Left renal cortex interstitium (tissue), 4 donors: ENCODE data around the gene GSTCD. TPM values are rescaled to one million over a fixed set of nuclear protein-coding genes. Genes with fewer than 3 reads are reported as not detected.
"Not testable (repeated sequence)": the region's sequence is repeated elsewhere in the genome, so short reads cannot be mapped to it uniquely, and the experiment has no call there.

Source experiments
- DNase-seq, 4 donors: peaks; one replicate each; pipeline ENCODE4 v3.0.0-alpha.2; 2013; ENCODE audit warnings: low read depth in 4 of 4, low spot score in 2 of 4, missing footprints in 1 of 4
- polyA plus RNA-seq, 4 donors: library from polyadenylated mRNA; unstranded; fragments of 120-200 nt; gene quantifications; one replicate each; pipeline ENCODE4 v1.2.1, GENCODE V29; 2013; ENCODE audit not compliant: insufficient read length in 4 of 4

GSTCD gene, protein sequence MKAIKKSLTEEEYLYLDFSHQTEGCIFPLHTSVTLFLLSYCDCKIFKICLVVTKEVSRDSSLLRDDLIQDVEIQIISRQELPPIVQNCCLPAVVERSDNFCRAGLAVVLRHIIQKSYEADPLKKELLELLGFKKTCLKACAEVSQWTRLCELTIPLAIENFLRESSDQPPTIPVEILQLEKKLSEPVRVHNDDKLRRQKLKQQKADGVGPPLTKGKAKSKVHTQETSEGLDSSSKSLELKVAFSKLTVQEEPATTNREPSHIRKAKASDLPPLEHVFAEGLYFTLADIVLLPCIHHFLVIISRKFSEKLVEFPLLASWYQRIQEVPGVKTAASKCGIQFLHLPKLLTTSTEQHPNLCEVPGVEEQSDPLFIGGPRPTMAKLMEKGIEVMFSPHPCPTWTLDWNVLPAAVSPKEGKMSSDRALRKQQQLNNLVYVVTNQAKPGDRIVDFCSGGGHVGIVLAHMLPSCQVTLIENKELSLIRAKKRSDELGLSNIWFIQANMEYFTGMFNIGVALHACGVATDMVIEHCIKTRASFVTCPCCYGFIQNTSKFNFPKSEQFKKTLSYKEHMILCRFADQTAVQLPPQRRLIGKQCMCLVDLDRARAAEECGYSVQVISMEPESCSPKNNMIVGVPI
- polyA plus RNA-seq, result 10 to 100 TPM; 15.3 to 19.9 (median 17.9) TPM

DNA sequence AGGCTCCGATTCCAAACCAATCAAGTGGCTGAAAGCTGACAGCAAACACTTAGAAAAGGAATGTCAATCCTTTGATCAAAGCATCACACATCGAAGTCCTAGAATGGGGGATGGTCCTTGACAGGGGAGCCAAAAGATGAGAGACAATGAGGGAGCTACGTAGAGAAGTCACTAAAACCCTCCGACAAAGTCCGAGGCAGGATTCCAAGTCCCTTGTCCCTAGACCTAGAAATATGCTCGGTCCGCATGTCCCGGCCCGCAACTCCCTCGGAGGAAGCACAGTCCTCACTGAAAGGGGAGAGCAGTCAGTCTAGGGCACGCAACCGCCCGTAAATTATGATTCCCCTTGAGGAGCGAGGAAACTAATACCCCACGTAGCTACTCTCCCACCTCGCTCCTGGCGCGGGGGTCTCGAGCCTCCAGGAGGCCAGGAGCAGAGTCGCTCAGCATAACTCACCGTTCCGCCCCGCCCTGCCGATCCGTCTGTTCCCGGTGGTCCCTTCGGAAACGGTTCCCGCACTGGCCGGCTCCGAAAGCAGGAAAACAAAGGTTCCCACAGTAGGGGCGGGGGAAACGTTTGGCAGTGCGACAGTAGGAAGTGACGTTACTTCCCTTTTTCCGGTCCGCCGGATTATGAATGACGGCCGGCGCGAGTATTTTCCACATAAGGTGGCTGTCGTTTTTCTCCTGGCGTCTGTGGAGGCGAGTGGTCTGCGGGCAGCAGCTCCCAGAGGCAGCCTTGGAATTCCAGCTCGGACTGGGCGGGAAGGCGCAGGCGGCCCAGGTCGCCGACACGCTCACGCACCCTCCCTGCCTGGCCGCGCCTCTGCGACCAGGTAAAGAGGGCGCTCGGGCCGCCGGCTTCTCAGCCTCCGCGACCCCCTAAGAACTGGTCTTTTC lies at the start of gene GSTCD, which contains the start of gene INTS12:
TSS of gene GSTCD (plus strand) at position 604 of the 900 bp plus-strand sequence. CDS start 8,830 bp downstream, outside the sequence.
TSS of gene INTS12 (minus strand) at position 509 of the 900 bp plus-strand sequence. CDS start 8,684 bp downstream, outside the sequence.
- DNase-seq, result peak; percentile 84 to 93 (median 90)

DNA sequence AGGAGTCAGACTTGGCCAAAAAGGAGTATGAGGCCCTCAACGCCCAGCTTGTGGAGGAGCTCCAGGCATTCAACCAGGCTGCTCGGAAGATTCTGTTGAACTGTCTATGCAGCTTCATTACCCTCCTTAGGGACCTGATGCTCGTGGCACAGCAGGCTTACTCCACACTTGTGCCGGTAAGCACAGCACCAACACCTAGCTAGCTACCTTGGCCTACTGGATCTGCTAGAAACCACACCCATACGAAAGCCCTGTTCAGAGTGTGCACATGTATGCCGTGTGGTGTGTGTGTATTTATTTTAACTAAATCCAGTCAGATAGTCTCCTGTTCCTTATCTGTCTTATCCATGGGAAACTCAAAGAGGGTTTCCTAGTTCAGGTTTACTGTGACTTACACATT lies 49.4 kb upstream of the GSTCD start:
- DNase-seq, result no peak

DNA sequence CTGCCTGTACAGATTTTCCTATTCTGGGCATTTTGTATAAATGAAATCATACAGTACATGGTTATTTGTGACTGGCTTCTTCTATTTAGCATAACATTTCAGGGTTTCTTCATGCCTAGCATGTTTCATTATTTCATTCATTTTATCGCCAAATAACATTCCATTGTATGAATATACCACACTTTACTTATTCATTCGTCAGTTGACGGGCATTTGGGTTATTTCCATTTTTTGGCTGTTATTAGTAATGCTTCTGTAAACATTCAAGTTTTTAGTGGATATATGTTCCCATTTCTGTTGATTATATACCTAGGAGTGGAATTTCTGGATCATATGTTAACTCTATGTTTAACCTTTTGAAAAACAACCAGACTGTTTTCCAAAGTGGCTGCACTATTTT lies 47.6 kb upstream of the GSTCD start:
- no peak for DNase-seq

DNA sequence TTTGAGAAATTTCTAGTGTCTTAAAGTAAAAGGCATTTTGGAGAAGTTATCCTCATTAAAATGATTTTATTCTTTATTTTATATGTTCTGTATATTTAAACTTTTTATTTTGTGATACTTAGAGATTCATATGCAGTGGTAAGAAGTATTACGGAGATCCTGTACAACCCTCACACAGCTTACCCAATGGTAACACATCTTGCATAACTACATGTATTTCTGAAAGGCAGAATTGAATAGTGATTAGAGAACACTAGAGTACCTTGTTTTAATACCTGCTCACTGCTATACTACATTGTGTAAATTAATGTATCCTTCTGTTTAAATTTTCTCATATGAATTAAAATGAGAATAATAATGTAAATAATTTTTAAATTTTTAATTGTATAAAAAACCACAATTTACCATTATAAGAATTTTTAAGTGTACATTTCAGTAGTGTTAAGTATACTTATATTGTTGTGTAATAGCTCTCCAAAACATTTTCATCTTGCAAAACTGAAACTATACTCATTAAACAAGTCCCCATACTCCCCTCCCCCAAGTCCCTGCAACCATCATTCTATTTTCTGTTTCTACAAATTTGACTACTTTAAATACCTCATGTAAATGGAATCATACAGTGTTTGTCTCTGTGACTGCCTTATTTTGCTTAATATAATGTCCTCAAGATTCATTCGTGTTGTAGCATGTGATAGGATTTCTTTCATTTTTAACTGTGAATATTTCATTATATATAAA lies 45.5 kb upstream of the GSTCD start:
- no peak for DNase-seq

DNA sequence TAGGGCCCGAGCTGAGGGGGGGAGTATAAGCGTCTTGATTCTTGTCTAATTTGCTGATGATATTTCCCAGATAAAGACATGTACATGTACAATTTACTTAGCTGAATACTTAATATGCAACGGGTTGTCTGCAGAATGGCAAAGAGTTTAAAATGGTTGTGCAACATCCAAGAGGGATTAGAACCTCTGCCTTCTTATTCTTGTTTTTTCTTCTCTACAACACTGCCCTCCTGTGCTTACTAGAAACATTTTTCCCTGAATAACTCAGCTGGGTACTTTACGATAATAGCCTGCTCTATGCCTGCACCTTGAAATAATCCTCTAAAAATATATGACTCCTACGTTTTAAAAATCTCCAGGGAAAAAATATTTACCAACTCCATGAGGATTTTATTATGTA lies 41.9 kb upstream of the GSTCD start:
- no peak for DNase-seq

DNA sequence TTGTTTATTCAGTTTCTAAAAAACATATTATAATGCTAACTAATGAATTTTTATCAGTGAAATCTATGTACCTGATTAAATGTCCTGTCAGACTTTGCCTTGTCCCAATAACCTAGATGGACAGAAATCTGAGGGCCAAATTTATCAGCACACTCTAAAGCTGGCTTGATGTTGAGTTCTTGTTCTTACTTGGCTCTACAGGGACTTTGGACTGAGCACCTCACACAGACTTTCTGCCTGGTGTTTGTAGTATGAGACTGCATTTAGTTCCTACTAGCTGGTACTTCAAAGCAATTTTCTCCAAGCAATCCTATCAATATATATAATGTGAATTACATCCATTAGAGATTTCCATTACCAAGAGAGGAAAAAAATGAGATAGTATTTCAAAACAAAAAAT lies 37.9 kb upstream of the GSTCD start:
- no peak for DNase-seq

DNA sequence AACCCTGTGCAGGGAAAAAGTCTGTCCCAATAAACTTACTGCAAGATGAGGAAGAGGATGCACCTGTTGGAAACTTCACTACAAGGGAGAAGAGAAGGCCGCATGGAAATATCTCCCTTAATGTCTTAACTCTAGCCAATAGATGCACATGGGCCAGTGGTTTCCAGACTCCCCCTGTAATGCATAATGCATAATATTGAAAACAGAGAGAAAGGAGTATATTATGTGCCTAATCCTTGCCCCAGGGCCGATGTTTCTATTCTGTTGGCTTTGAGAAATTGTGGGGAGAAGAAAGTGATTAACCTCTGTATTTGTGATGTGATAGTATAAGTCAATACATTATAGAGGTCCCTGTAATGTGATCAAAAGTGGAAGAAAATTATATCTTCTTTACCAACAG lies 37.3 kb upstream of the GSTCD start:
- DNase-seq, result no peak

DNA sequence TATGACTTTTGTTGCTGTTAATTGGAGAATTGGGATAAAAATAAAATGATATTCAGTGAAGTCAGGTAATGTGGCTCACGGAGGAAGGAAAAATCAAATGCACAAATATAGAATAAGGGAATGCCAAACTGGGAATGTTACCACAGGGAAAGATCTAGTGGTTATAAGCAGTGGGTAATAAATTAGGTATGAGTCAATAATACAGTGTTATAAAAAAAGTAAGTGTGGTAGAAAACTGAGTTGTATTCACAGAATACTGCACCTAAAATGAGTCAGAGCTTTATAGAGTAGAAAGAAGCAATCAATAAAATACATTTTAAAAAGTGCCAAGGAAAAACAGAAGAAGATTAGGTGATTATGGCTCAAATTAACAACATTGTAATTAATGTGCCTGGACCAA lies 34.6 kb upstream of the GSTCD start:
- no peak for DNase-seq

DNA sequence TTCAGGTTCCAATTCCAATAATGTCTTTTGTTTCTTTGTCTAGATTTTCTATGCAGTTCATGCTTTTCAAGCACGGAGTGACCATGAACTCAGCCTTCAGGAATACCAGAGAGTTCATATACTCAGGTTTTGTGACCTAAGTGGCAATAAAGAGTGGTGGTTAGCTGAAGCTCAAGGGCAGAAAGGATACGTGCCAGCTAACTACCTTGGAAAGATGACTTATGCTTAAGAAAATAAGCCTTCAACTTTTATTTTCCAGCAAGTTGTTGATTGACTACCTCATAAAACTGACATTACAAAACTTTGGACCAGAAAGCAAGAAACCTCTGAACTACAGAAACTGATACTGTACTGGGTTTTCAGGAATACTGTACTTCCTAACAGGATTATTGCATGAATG lies 30.9 kb upstream of the GSTCD start:
- DNase-seq, result no peak

DNA sequence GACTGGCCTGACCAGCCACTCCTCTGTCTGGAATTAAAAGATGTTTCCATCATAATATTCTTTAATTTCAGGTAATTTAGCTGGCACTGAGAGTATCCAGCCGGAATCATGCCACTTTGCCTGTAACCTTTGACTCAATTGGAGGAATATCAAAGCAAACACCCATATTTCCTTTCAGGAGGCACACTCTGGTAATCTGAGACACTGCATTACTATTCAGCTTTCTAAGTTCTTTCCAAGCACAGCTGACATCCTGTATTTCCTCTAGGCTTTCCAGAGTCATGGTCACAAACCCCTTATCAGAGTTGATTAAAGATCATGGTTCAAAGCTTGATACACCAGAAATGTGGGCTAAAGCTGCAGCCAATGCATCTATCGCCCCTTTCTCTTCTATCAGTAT lies 29.4 kb upstream of the GSTCD start:
- DNase-seq, result no peak

DNA sequence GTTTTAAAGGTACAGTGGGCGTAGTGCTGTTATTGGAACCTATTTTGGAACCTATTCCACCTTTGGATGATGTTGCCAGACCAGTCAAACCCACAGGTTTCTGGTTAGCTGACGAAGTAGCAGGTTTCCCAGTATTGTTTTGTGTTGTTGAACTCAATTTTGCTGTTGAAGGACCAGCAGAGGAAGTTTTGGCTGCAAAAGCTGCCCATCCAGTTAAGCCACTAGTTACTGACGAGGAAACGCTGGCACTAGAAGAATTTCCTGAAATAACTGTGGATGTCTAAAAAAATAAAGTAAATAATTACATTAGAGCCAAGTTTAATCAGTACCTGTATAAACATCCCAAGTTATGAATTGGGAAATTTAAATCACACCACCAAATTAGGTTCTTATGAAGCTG lies 25.5 kb upstream of the GSTCD start:
- DNase-seq, result no peak

DNA sequence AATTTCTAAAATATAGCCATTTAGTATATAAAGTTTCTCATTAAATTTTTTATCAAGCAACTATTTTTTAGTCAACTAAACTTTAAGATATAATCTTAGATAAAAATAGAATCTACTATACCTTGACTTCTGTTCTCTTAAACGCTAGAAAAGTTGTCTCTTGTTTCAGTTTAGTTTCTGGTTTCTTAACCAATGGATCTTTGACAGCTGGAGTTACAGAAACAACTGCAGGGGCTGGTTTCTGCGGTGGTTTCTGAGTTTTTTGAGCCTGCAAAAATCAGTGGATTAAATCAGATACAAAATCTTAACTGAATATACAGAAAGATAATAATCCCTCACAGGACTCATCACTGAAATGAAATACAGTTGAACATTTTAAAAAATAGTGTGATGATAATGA lies 22.0 kb upstream of the GSTCD start:
- no peak for DNase-seq

DNA sequence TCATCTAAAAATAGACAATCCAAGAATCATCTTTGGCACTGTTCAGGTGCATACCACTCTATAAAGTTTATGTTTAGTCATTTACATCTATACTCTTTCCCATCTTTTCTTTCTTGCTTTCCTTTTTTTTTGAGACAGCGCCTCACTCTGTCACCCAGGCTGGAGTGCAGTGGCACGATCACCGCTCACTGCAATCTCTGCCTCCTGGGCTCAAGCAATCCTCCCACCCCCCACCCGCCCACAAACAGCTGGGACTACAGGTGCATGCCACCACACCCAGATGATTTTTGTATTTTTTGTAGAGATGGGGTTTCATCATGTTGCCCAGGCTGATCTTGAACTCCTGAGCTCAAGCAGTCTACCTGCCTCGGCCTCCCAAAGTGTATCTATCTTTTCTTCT lies 13.8 kb upstream of the GSTCD start:
- DNase-seq, result not testable (repeated sequence)

DNA sequence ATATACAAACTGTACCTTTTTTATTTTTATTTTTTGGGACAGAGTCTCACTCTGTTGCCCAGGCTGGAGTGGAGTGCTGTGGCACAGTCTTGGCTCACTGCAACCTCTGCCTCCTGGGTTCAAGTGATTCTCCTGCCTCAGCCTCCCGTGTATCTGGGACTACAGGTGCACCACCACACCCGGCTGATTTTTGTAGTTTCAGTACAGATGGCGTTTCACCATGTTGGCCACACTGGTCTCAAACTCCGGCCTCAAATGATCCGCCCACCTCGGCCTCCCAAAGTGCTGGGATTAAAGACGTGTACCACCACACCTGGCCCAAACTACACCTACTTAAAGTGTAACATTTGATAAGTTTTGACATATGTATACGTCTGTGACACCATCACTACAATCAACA lies 12.8 kb upstream of the GSTCD start:
- not testable (repeated sequence) for DNase-seq

DNA sequence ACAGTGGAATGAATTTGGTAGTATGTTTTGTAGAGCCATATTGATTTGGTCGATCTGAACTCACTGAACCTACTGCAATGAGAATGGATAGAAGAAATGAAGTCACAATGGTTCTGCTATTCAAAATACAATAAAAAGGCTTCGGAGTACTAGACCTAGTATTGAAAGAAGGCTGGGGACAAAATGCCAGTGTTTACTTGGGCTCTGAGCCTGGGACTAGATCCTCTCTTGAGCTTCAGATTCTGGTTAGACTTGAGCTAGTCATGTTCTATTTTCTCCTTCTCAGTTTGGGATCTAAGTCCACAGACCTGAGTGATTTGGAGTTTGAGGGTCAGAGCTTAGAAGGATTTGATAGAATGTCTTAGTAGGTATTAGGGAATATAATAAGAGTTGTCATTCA lies 10.0 kb upstream of the GSTCD start:
- no peak for DNase-seq

DNA sequence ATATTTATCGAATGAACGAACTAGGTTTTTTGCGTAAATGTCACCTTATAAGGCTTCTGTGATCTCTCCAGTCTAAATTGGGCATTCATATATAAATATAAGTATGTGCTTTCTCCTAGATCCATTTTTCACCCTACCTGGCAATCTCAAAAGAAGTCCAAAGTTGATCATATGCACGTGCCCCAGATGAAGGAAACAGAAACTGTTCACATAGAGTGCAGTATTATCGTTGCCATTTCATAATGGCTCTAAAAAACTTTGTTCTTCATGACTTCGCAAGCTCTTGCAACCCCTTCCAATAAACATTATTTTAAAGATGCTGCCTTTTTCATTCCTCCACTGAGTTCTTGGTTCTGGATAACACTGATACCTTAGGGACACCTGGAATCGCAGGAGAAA lies 803 bp upstream of the GSTCD start:
- DNase-seq, result no peak

DNA sequence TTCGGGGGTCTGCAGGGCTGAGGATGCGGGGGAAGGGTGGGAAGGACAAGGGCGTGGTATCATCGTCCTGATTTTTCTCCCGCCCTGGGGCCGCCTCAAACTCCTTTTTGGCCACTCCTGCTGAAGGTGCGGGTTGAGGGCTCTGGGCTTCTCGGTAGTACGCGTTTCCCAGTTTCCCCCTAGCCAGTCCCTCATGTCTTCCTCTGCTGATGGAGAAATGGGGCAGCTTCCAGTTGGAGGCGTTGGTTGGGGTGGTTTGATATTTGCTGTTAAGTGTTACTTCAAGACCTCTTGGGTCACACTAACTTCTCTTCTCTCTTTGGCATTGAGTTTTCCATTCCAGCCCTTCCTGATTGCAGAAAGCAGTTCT lies 482 bp downstream of the GSTCD start:
- peak in 2 of 4 donors; percentile 34 to 46 for DNase-seq

DNA sequence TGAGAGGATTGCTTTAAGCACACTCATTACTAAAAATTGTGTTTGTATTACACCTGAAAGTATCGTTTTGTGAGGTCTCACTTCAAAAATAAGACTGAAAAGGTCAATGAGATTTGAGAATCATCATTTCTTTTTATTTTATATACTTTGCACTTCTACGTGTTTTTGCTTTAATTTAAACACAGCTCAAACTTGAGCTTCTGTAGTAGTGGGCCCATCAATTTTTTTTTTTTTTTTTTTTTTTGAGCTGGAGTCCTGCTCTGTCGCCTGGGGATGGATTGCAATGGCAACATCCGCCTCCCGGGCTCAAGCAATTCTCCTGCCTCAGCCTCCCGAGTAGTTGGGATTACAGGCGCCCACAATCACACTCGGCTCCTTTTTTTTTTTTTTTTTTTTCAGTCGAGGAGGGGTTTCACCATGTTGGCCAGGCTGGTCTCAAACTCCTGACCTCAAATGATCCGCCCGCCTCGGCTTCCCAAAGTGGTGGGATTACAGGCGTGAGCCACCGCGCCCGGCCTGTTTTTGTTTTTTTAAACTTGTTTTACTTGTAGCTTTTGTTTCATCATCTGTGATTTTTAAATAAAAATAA lies 1.5 kb downstream of the GSTCD start:
- no peak for DNase-seq

DNA sequence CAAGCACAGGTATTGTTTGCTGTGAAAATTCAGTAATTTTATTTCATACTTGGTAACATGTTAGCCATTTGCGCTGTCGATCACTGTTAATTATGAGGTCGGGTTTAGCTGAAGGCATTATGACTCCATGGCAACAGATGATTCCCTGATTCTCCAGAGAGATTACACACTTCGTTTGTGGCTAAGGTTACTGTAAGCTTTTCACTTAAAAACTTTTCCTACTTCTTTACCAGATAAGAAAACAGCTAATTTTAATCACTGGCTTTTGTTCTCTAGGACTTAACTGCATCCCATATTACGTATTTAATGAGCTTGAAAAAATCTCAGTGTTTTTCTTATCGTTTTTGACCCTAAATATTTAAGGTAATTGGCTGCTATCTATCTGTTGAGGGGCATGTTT lies 2.1 kb downstream of the GSTCD start:
- DNase-seq, result no peak

DNA sequence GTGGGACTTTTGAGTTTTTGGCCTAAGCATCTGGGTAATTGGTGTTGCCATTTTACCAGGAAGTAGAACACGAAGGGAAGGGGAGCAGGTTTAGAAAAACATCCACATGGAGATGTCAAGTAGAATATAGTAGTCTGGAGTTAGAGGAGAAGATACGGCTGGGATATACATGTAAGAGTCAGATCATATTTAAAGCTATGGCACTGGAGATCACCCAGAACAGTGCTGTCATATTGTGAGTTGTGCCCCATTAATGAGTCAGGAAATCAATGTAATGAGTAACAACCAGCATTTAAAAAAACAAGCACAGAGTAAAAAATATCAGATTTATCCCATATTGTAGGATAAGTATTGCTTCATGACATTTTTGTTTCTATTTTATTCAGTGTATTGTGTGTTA lies 4.2 kb downstream of the GSTCD start:
- no peak for DNase-seq
